ENCODE data around the gene SRSF11. TPM values are rescaled to one million over a fixed set of nuclear protein-coding genes. Genes with fewer than 3 reads are reported as not detected.

SRSF11 gene
- polyA plus RNA-seq, 1 of the 3 experiments (the other 2 are of a cell fraction): 138 TPM

GRCh38 chr1:70247768-70248167, 26.6 kb downstream of the SRSF11 start:
- DNase-seq: no peak
- peaks cover 36% of the 10 kb centered on the region for H3F3A ChIP-seq (replicated peaks; ENCODE audit: insufficient read depth)
- no peaks in the 10 kb centered on the region for H3K27me3 ChIP-seq (ENCODE audit: insufficient read depth)
- peaks cover 96 to 100% of the 10 kb centered on the region in 2 experiments for H3K36me3 ChIP-seq (replicated peaks in 1 of 2; ENCODE audit: control insufficient read depth in 1 of 2, insufficient read depth in 2 of 2, low read length in 1 of 2)
- peaks cover 15% of the 10 kb centered on the region; the same call in 1 of the 2 replicates for H3K79me2 ChIP-seq (ENCODE audit: insufficient read depth)
- H3K9ac ChIP-seq: no peak overlapping the region
- CTCF ChIA-PET: no interaction called here
- H3K9me3 ChIP-seq: no peaks in the 10 kb centered on the region
- H4K20me1 ChIP-seq (ENCODE audit: insufficient read depth): no peaks in the 10 kb centered on the region
- no peak overlapping the region for H3K4me3 ChIP-seq (ENCODE audit: low read depth in 2 of 2, low read length in 1 of 2)
- H3K4me1 ChIP-seq (ENCODE audit: control insufficient read depth in 1 of 2, insufficient read depth in 2 of 2, low read depth in 1 of 2, low read length in 1 of 2): peaks cover 0 to 8% of the 10 kb centered on the region in 2 experiments; a peak in 1 of 4 replicates
- H2AFZ ChIP-seq (ENCODE audit: low read depth): no peak overlapping the region
- no peaks in the 10 kb centered on the region for H3K9me2 ChIP-seq
- H3K4me2 ChIP-seq: no peak overlapping the region
- TF ChIP-seq PBX3 (IDR thresholded peaks at IDR 0.05) (peak; percentile 87), CHD2 (IDR thresholded peaks at IDR 0.05; ENCODE audit: low read length, partially characterized antibody) (no peak), FOSL2 (IDR thresholded peaks at IDR 0.05; ENCODE audit: borderline replicate concordance, low read depth) (peak; percentile 8; the same call in 1 of the 2 replicates), EP300 (IDR thresholded peaks at IDR 0.05; ENCODE audit: borderline replicate concordance in 1 of 2, low read depth in 1 of 2, low read length in 1 of 2) (peak in 1 of 2 experiments; percentile 72; a peak in 2 of 4 replicates), TCF12 (IDR thresholded peaks at IDR 0.05) (peak; percentile 78), JUND (IDR thresholded peaks at IDR 0.05) (peak; percentile 25; the same call in 1 of the 2 replicates), SMC3 (IDR thresholded peaks at IDR 0.05; ENCODE audit: low read depth, low read length) (no peak)
- H3K27ac ChIP-seq (ENCODE audit: low read depth in 2 of 2, low read length in 1 of 2): peak overlapping the region; percentile 10 to 69; a peak in 2 of 4 replicates
- POLR2A ChIA-PET: no interaction called here

GRCh38 chr1:70248729-70249128, 27.5 kb downstream of the SRSF11 start:
- Histone ChIP-seq H3F3A (replicated peaks; ENCODE audit: insufficient read depth) (peaks cover 43% of the 10 kb centered on the region), H3K27ac (ENCODE audit: low read depth in 2 of 2, low read length in 1 of 2) (no peak overlapping the region; a peak in 1 of 4 replicates), H3K27me3 (ENCODE audit: insufficient read depth) (no peaks in the 10 kb centered on the region), H3K9me2 (no peaks in the 10 kb centered on the region), H3K36me3 (replicated peaks in 1 of 2; ENCODE audit: control insufficient read depth in 1 of 2, insufficient read depth in 2 of 2, low read length in 1 of 2) (peaks cover 92 to 96% of the 10 kb centered on the region in 2 experiments), H4K20me1 (ENCODE audit: insufficient read depth) (no peaks in the 10 kb centered on the region), H3K4me2 (no peak overlapping the region), H3K9ac (no peak overlapping the region), H3K9me3 (no peaks in the 10 kb centered on the region), H3K4me3 (ENCODE audit: low read depth in 2 of 2, low read length in 1 of 2) (no peak overlapping the region), H3K79me2 (ENCODE audit: insufficient read depth) (peaks cover 7% of the 10 kb centered on the region; the same call in 1 of the 2 replicates), H3K4me1 (ENCODE audit: control insufficient read depth in 1 of 2, insufficient read depth in 2 of 2, low read depth in 1 of 2, low read length in 1 of 2) (peaks cover 0 to 8% of the 10 kb centered on the region in 2 experiments; a peak in 2 of 4 replicates), H2AFZ (ENCODE audit: low read depth) (no peak overlapping the region)
- ChIA-PET CTCF (no interaction called here), POLR2A (no interaction called here)
- TF ChIP-seq GATA2 (CRISPR knock-in tag; IDR thresholded peaks at IDR 0.05) (no peak), USF1 (IDR thresholded peaks at IDR 0.05; ENCODE audit: borderline replicate concordance, low read depth) (no peak), POLR2AphosphoS5 (IDR thresholded peaks at IDR 0.05; ENCODE audit: low read depth, low read length) (no peak), GABPA (IDR thresholded peaks at IDR 0.05; ENCODE audit: low read depth) (no peak), EZH2phosphoT487 (IDR thresholded peaks at IDR 0.05; ENCODE audit: borderline replicate concordance, low read depth) (no peak), PBX3 (IDR thresholded peaks at IDR 0.05) (no peak), REST (IDR thresholded peaks at IDR 0.05; ENCODE audit: low read depth, low read length) (no peak), NRF1 (IDR thresholded peaks at IDR 0.05; ENCODE audit: low read depth, low read length) (no peak), SIN3A (IDR thresholded peaks at IDR 0.05; ENCODE audit: borderline replicate concordance, low read depth, low read length) (no peak)
- 93% methylated on average over 4 of the region's 4 CpGs for WGBS (ENCODE audit: low lambda C conversion rate)
- DNase-seq: no peak
